ENCODE measurements around the gene NFE2L1. TPM values are rescaled to one million over a fixed set of nuclear protein-coding genes. Genes with fewer than 3 reads are reported as not detected.

The NFE2L1 gene
- total and polyA plus RNA-seq, 9 of the 15 experiments (the other 6 are each of a cell fraction or from before 2014, with no cell fraction given), result 2.0 to 68.6 (median 39.7) TPM

DNA sequence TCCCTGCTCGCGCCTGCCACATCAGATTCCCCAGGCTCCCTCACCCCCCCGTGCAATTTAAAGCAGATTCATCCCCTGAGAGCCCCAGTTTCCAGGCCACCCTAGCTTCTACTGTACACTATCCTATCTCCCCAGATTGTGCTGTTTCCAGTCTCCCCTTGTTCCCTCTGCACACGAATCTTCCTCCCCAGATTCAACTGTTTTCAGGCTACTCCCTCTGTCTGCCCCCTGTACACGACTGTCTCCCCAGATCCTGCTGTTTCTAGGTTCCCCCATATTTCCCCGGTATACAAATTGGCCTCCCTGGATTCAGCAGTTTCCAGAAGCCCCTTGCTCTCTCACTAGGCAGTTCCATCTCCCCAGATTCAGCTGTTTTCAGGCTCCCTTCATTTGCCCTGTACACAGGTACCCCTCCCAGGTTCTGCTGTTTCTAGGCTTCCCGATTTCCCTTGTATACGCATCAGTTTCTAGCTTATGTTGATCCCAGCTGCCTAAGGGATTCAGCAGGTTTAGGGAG is 33.5 kb upstream of the NFE2L1 start (continued):
- no peak for TF ChIP-seq ZBTB40 (IDR thresholded peaks at IDR 0.05)
- no peak for TF ChIP-seq ZBTB40 (CRISPR knock-in tag; IDR thresholded peaks at IDR 0.05)
- TF ChIP-seq, protein P1, sequence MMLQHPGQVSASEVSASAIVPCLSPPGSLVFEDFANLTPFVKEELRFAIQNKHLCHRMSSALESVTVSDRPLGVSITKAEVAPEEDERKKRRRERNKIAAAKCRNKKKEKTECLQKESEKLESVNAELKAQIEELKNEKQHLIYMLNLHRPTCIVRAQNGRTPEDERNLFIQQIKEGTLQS (IDR thresholded peaks at IDR 0.05), result no peak
- TF ChIP-seq, protein P1 (CRISPR knock-in tag; conservative IDR thresholded peaks at IDR 0.05), result no peak
- no peak for TF ChIP-seq BCL6 (CRISPR knock-in tag; IDR thresholded peaks at IDR 0.05)
- no peak for TF ChIP-seq ZNF224 (CRISPR knock-in tag; IDR thresholded peaks at IDR 0.05)
- TF ChIP-seq, protein P2, sequence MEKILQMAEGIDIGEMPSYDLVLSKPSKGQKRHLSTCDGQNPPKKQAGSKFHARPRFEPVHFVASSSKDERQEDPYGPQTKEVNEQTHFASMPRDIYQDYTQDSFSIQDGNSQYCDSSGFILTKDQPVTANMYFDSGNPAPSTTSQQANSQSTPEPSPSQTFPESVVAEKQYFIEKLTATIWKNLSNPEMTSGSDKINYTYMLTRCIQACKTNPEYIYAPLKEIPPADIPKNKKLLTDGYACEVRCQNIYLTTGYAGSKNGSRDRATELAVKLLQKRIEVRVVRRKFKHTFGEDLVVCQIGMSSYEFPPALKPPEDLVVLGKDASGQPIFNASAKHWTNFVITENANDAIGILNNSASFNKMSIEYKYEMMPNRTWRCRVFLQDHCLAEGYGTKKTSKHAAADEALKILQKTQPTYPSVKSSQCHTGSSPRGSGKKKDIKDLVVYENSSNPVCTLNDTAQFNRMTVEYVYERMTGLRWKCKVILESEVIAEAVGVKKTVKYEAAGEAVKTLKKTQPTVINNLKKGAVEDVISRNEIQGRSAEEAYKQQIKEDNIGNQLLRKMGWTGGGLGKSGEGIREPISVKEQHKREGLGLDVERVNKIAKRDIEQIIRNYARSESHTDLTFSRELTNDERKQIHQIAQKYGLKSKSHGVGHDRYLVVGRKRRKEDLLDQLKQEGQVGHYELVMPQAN (IDR thresholded peaks at IDR 0.05; ENCODE audit: borderline replicate concordance), result no peak
- no peak for TF ChIP-seq EP400 (IDR thresholded peaks at IDR 0.05)
- TF ChIP-seq, protein P3, sequence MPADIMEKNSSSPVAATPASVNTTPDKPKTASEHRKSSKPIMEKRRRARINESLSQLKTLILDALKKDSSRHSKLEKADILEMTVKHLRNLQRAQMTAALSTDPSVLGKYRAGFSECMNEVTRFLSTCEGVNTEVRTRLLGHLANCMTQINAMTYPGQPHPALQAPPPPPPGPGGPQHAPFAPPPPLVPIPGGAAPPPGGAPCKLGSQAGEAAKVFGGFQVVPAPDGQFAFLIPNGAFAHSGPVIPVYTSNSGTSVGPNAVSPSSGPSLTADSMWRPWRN (IDR thresholded peaks at IDR 0.05; ENCODE audit: low read depth), result 0 out of 2 replicates have a peak, but pooled peaks have one; percentile 14
- no peak for TF ChIP-seq ZBTB43 (CRISPR knock-in tag; IDR thresholded peaks at IDR 0.05)
- no peak for TF ChIP-seq SMAD1 (IDR thresholded peaks at IDR 0.05; ENCODE audit: low read depth, low read length, partially characterized antibody)
- TF ChIP-seq ZNF75A (CRISPR knock-in tag; IDR thresholded peaks at IDR 0.05), result no peak
- TF ChIP-seq MED1 (CRISPR knock-in tag; IDR thresholded peaks at IDR 0.05; ENCODE audit: borderline replicate concordance), result no peak
- TF ChIP-seq STAT5B (CRISPR knock-in tag; IDR thresholded peaks at IDR 0.05), result no peak
- TF ChIP-seq NFE2 (IDR thresholded peaks at IDR 0.05; ENCODE audit: low read depth), result peak; percentile 41; the same call in 1 of the 2 replicates
